ENCODE results near the gene LY6G6C.

The LY6G6C gene

DNA sequence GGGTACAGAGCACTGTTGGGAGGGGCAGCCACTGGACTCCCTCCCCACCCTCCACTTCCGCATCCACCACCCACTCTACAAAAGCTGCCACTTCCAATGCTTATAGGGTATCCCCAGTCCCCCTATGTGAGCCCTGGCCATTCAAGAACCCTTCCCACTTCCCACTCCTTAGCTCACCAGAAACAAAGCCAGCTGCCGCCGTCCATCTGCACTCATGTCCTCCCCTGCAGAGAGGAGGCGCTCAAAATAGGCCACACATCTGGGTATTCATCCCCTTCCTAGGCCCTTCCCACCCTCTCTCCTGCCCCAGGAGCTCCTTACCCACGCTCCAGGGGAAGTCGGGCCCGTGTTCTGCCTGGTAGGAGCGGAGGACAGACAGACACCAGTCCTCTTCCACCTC, 34.2 kb downstream of the LY6G6C start:
- DNase-seq = no peak

DNA sequence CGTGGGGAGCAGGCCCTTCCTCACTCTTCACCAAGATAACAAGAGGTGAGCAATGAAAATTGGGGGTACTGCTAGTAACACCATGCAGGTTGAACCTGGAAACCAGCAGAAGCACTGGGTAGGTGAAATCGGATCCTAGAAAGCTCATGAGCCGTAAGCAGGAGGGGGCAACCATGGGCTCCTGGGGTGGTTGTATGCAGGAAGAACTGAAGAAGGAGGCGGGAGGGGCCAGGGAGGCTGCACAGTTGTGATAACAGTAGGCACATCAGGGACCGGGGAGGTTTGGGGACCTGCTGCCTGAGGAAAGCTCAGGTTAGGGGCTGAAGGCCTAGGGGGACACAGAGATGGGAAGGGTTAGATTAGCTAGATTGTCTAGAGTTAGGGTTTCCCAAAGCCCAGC, 35.1 kb downstream of the LY6G6C start:
- no peak for DNase-seq

DNA sequence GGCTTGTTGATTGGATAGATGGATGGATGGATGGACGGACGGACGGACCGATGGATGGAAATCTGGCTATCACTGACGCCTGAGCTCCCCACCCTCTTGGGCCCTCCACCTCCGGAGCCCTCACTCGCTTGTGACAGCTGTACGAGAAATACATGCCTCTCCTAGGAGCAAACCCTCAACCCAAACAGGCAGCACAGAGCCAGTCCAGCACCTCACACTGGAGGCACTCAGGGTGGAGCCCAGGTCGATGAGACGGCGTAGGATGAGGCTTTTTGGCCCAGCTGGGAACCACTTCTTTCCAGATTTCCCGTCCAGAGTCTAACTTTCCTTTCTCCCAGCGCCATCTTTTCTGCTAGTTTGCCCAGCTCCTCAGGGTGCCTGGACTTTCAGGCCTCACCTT, 38.0 kb downstream of the LY6G6C start:
- no peak for DNase-seq

DNA sequence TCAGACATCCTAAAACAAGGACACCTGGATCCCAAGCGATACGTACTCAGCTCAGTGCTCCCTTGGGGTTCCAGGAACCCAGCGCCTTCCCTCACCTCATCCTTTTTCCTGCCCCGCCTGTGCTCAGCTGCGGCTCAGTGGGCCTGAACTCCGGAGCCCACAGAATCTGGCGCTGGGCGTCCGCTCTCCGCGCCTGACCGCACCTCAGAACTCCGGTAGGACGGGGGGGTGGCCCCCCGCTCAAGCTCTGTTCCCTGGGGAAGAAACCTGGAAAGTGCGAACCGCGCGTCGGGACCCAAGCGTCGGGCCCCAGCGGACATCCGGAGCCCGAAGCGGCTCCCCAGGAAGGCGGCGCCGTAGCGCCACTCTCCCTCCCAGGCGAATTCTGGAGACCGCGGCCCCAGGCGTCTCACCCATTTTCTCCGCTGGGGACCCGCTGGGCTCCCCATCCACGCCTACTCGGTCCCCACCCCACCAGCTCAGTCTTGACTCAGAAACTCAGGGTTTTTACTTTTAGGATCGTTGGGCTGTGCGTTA, 40.3 kb downstream of the LY6G6C start:
- peak in 23 of 58 donors; percentile 3 to 47 (median 20) for DNase-seq

DNA sequence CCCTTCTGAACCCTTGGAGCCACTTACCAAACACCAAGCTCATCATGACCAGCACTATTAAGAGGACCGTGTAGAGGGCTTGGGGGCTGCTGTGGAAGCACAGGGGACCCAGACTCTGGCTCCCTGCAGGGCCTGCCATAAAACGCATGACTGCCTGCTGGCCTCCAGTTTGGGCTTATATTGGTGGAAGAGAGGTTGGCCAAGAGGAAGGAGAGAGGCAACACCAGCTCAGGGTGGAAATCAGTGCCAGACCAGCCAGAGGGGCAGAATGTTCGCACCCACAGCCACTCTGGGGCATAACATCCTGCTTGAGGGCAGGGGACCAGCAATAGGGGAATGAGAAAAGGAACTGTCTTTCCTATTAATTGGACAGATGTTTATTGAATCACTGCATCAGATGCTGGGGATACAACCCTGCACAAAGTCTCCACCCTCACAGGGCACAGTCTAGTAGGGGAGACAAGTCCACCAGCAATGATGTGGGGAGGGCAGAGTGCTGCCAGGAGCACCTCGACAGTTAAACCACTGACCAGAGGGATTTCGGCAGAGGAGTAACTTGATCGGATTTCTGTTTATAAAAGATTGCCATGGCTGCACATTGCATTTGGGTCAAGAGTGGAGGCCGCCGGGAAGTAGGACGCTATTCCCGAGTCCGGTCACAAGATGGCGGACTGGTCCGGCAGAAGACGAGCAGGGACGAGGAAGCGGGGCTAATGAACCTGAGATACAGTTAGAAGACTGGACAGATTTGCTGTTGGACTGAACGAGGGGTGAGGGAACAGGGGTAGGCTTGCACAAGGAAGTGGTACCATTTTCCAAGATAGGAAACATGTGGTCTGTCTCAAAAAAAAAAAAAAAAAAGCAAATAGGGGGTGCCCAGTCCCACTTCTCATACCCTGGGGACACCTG, 41.1 kb downstream of the LY6G6C start, which contains the start of gene LY6G5C:
TSS of gene LY6G5C (minus strand) at position 842 of the 909 bp plus-strand sequence. CDS start at position 148, 694 bp downstream.
- peak in 57 of 58 donors; percentile 7 to 83 (median 60) for DNase-seq

DNA sequence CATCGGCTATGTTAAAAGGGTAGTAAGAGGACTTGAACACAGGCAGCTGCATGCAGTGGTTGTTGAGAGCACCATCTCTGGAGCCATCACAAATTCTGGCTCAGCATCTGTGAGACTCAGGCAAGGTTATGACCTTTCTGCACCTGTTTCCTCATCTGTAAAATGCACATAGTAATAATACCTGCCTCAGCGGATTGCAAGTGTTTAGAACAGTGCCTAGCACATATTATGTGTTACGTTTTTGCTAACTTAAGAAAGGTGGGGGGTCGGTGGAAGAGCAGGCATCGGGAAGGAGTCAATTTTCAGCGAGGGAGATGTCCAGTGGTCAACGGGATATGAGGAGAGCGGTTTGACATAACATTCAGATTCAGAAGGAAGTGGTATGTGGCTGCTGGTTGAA, 43.6 kb downstream of the LY6G6C start:
- DNase-seq = no peak

DNA sequence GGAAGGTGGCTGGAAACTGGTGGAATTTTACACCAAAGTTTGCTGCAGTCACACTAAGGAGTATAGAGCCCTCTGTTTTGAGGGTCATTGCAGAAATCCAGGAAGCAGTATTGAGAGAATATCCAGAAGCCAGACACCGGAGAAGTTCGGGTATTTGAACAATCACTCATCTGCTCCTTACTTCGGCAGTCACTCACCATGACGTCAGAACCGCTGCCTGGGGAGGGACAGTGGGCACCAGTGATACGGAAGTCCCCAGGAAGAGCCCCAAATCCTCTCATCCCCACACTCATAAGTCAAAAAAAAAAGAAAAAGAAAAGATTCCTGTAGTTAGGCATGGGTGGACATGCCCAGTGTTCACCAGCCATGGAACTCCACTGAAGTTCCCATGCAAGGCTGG, 44.6 kb downstream of the LY6G6C start:
- no peak for DNase-seq

DNA sequence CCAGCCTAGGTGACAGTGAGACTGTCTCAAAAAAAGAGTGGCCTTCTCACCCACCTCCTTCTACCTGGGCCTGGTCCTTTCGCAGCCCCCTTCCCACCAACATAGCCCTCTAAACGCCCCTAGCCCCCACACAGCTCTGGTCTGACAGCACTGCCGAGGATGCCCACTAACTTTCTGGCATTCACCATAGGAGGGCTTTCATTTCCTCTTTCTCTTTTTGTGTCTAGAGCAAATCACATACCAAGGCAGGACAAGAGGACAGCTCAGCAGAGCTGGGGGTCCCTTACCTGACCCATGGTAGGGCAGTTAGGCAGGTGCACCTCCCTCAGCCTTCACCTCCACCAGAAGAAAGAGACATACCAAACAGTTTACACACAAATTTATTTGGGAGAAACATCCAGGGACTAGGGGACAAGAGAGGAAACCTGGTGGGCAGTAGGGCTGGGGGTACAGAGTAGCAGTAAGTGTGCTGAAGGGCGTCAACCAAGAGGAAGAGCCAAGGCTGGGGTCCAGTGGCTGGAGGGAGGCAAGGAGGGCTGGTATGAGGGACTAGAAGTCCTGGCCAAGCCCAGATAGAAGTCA, 45.1 kb downstream of the LY6G6C start:
- DNase-seq = no peak

DNA sequence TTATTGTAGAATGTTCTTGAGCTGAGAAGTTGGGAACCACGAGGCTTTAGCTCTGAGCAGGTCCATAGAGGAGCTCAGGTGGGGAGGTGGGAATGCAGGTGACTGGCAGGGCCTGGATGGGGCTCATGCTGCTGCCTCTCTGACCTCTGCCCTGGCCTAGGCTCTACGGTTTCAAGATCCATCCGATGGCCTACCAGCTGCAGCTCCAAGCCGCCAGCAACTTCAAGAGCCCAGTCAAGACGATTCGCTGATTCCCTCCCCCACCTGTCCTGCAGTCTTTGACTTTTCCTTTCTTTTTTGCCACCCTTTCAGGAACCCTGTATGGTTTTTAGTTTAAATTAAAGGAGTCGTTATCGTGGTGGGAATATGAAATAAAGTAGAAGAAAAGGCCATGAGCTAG, 51.9 kb downstream of the LY6G6C start, which contains the start of gene LY6G5B:
TSS of gene LY6G5B (plus strand) at position 301 of the 400 bp plus-strand sequence. CDS start 975 bp downstream, outside the sequence.
- DNase-seq = no peak
